ENCODE data around the gene TEDC1.

TEDC1 gene

DNA sequence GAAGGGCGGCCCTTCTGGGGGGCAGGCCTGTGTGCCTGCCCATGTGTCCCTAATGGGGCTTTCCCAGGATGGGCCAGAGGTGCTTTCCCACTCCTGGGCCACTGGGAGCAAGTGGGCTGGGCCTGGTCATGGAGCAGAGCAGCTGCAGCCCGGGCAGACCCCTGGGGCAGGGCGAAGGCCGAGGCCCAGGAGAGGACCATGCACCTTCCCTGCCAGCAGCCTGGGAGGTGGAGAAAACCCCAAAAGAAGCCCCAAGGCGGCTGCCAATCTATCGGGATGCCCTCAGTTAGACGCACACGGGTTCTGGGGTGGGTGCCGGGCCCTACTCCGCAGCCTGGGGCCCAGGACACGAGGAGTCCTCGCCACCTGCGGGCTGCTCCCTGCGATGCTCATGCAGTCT is 32.5 kb upstream of the TEDC1 start:
- no peak for DNase-seq

DNA sequence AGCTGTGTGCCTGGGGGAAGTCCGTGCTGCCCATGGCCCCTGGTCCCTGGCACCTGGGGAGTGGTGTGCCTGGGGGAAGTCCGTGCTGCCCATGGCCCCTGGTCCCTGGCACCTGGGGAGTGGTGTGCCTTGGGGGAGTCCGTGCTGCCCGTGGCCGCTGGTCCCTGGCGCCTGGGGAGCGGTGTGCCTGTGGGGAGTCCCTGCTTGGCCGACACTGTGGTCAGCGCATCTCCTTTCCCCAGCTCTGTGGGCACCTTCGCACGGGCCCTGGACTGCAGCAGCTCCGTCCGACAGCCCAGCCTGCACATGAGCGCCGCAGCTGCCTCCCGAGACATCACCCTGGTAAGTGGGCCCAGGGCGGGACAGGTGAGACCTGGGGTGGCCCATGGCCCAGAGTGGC is 30.9 kb upstream of the TEDC1 start:
- no peak for DNase-seq

DNA sequence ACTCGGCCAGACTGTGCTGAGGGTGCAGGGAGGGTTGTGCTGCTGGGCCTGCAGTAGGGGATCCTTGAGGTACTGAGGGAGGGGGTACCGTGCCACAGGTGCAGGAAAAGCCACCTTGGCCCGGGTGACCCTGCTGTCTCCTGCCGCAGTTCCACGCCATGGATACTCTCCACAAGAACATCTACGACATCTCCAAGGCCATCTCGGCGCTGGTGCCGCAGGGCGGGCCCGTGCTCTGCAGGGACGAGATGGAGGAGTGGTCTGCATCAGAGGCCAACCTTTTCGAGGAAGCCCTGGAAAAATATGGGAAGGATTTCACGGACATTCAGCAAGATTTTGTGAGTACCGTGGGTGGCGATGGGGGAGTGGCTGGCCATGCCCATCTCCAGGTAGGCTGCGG is 30.4 kb upstream of the TEDC1 start:
- DNase-seq, result no peak

DNA sequence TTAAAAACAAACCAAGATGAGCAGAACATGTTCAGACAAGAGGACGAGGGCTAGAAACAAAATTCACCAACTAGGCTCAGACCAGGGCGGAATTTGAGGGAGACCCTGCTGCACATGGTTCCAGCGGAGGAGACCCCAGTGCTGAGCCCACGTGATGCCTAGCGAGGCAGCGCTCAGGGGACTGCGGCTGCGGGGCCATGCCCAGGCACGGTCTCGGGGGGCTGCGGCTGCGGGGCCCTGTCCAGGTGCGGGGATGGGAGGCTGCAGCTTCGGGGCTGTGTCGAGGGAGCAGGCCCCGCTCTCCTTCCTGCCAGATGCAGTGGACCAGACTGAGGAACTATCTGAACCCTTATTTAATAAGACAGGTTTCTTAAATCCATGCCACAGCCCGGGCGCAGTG is 29.1 kb upstream of the TEDC1 start:
- DNase-seq, result no peak

DNA sequence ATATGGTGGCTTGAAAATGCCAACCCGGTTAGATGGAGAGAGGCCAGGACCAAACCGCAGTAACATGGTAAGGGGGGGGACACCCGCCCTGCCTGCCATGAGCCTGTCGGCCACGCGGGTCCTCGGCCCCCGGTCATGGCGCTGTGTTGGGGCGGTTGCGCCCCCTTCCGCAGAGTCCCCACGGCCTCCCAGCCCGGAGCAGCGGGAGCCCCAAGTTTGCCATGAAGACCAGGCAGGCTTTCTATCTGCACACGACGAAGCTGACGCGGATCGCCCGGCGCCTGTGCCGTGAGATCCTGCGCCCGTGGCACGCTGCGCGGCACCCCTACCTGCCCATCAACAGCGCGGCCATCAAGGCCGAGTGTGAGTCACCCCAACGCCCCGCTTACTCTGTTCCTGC is 26.5 kb upstream of the TEDC1 start:
- no peak for DNase-seq

DNA sequence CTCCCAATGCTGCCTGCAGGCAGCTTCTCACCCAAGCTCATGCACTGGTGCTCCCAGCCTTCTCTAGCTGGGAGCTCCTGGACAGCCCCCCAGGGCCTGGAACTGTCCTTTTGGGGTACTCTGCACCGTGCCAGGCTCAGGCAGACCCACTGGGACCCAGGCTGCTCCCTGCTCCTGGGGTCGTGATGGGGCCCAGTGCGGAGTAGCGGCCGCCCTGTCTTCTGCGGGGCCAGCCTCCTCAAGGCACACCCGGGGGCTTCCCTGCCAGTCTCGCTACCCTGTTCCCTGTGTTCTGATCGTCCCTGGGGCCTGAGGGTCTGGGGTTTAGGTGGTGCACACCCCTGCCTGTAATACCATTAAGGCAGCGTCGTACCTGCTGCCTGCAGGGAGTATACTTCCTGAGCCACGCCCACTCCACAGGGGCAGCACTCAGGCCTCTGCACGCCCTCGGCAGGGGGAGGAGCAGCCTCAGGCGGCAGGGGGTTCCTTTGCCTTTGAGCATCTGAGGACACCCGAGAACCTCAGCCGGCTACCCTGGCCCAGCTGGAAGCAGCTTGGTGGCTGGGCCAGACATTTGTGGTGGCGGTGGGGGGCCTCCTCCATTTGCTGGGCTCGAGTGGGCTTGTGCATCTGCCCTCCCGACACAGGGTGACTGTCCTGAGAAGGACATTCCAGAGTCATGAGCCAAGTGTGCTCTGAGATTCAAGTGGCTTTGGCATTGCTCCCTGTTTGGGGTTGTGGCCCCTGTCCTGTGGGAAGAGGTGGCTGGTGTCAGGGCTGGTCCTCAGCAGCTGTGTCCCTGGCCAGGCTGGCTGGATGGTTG is 25.6 kb upstream of the TEDC1 start:
- no peak for DNase-seq

DNA sequence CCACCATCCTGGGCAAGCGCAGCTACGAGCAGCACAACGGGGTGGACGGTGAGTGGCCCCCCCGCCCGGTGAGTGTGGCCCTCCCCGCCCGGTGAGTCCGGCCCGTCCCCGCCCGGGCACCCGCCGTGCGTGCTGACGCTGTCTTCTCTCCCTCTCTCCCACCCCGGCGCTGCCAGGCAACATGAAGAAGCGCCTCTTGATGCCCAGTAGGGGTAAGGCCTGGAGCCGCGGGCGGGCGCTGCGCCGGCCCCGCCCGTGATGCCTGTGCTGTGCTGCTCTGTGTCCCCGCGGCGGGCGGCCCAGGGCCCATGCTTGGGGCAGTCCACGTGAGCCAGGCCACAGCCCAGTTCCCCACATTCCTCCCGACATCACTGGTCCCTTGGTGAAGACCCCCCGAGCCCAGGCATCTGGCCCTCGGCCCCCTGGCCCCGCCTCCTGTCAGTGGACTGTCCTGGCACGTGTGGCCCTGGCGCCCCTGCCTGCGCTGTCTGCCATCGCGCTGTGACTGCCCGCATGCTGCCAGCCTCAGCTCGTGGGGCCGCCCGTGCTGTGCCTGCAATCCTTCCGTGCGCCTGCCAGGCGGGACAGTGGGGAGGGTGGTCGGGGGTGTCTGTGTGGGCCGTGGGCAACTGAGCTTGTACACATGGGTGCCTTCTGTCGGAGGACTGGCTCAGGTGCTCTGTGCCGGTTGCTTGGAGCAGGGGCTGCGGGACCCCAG is 24.4 kb upstream of the TEDC1 start:
- DNase-seq, result peak; percentile 56

DNA sequence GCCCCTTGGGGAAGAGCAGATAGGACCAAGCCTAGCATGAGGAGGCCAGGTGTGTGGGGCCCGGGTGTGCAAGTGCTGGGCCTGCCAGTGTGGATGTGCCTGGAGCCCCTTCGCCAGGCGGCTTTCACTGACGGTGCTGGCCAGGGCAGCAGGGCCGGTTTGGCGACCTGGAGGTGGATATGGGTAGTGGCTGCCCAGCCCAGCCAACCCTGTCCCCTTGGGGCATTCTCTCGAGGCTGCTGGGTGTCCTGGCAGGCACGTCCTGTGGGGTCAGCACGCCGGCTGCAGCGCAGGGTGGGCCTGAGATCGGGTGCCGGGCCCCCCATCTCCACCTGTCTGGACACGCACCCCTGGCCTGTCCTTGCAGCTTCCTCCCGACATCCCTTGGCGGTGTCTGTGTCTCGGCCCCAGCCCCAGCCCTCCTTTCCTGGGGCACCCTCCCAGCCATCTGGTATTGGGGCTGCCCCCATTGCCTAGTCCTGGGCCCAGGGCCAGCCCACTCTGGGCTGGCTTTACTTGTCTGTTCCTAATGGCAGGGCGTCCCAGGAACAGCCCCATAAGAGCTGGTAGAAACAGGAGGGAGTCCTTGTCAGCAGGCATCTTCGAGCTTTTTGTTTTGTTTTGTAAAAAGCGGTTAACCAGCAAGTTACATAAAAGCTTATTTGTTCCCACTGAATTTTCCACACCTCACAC is 23.7 kb upstream of the TEDC1 start:
- no peak for DNase-seq

DNA sequence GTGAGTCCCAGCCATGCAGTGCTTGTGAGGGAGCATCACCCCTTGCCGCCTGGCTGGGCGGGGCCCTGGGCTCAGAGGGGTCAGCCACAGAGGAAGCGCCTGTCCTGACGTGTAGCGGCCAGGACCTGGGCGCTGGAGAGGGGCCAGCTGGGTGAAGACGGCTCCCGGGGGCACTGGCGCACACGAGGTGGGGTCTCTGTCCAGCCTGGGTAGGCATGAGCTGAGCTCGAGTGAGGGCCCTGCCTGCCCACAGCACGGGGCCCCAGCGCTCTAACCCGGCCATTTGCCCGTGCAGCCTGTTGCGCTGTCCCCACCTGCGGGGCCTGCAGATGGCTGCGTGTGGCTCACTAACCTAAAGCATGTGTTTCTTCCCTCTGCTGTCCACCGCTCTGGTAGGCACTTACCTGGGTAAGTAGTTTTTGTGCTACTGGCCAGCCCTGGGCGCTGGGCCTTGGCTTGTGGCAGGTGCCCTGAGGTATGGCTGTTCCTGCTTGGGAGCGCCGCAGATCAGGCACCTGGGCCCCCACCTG is 23.0 kb upstream of the TEDC1 start:
- no peak for DNase-seq

DNA sequence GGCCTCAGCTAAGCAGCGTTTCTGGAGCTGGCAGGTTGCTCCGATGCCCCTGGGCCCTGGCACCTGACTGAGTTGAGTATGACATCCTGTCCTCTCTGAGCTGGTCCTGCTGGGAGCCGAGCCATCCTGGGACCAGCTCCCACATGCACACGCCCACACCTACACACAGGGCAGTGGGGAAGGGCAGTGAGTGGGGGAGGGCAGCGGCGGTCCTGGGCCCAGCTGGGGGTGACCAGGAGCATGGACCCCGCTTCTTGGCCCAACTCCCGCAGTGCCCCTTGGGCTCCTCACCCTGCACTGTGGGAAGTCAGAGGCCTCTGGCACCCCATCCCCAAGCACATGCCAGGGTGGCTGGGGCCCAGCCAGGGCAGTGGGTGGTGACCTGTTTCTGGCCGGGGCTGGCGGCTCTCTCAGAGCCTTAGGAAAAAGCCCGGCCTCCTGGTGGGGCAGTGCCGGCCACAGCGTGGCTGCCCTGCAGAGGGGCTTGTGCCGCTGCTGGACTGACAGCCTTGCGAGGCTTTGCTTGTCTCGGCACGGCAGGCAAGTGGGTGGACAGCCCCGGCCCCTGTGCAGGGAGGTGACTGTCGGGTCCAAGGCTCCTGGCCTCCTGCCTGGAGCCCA is 22.3 kb upstream of the TEDC1 start:
- no peak for DNase-seq

DNA sequence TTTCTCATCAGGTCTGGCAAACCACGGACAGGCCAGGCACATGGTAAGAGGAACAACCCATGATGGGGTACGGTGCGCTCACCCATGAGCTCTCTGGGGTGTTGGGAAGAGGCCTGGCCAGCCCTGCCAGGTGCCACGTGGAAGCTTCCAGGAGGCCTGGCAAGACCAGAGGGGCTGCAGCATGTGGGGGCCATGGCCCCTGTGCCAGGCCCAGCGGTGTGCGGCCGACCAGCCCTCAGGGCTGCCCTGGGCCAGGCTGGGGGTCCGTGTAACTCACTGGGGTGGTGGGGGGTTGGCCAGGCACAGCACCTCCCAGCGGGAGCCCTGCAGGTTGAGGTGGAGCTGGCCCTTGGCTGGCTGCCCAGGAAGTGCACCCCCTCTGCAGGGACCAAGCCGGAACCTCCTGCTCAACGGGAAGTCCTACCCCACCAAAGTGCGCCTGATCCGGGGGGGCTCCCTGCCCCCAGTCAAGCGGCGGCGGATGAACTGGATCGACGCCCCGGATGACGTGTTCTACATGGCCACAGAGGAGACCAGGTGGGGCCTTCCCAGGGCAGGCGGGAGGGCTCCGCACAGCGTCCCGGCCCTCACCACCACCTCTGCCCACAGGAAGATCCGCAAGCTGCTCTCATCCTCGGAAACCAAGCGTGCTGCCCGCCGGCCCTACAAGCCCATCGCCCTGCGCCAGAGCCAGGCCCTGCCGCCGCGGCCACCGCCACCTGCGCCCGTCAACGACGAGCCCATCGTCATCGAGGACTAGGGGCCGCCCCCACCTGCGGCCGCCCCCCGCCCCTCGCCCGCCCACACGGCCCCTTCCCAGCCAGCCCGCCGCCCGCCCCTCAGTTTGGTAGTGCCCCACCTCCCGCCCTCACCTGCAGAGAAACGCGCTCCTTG is 21.3 kb upstream of the TEDC1 start:
- no peak for DNase-seq

DNA sequence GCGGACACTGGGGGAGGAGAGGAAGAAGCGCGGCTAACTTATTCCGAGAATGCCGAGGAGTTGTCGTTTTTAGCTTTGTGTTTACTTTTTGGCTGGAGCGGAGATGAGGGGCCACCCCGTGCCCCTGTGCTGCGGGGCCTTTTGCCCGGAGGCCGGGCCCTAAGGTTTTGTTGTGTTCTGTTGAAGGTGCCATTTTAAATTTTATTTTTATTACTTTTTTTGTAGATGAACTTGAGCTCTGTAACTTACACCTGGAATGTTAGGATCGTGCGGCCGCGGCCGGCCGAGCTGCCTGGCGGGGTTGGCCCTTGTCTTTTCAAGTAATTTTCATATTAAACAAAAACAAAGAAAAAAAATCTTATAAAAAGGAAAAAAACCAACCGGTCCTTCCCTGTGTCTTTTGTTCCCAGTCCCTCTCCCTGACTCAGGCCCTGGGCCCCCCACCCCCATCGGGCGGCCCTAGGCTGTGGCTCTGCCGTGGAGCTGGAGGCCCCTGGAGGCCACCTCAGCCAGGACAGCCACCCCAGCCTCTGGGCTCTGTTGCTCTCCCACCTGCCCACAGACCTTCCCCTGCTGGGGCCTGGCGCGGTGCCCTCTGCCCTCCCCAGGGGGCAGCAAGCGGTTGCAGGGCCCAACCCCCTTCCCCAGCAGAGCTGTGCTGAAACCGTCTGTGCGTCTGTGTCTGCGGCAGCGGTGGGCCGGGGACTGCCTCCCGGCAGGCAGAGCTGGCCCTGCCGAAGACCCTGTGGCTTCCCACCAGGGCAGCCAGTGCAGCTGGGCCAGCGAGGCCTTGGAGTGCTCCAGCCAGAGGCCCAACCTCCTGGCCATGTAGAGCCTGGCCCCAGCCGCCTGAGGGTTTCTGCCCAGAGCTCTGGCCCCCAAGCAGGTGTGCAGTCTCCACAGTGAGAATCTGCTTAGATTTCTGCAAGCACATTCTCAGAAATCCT is 20.4 kb upstream of the TEDC1 start:
- DNase-seq, result peak; percentile 75

DNA sequence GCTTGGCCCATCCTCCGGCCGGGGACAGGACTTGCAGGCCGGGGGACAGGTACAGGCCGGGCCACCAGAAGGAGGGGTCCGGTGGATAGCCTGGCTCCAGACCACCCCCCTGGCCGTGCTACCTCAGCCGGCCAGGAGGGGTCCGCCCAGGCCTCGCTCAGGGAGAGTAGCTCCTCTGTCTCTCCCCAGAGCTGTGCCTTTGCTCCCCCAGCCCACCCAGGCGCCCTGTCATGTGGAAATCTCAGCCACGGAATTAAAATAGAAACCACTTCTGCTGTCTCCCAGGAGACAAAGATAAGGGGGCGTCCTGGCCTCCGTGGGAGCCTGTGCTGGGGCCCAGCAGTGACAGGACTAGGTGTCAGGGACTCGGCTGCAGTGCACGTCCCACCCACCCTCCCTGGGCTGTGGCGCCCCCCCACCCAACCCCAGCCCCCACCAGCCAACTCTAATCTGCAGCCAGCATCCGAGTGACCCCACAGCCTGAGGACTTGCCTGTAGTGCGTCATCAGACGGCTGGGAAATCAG is 19.7 kb upstream of the TEDC1 start:
- no peak for DNase-seq

DNA sequence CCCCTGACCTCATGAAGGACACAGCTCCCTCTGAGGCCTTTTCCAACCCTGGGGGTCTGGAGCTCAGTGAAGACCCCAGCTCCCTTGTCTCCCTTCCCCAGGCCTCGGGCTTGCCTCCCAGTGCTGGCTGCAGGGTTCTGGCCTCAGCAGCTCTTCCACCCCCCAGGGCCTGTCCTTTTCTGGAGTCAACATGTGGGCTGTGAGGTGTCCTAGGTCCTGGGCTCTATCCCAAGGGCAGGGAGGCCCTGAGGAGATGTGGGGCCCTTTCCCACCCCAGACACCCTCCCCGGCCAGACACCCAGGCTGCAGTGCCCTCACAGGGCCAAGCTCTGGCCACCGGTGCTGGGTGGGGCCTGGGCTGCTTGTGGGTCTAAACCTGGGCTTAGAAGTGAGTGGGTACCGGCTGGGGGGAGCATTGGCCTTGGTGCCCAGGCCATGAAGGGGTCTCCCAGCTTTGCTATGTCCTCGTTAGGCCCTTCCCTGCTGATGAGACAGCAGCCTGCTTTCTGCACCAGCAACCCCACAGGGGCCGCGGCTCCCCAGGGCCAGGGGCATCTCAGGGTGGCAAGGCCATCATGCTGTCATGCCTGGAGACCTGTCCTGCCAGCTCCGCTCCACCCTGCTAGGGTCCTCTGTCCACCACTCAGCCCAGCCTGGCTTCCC is 19.1 kb upstream of the TEDC1 start:
- DNase-seq, result no peak

DNA sequence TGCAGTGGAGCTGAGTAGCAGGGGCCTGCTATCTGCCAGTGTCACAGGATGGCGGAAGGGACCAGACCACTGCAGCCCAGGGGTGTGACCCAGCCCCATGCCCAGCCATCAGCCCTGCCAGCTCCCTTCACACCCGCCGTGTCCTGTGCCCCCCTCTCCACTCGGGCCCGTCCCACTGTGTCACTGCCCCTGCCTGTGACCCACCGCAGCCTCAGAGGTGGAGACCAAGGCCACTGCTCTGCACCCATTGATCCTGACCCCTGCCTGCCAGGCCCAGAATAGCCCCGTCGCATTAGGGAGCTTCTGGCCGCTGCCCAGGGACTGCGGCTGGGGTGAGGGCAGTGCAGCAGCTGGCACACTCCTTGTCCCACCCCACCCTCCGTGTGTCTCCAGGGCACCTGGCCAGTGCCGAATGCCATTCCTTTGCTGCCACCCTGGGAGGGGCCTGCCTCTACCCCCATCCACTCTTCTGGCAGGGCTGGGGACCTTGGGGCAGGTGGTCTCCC is 18.5 kb upstream of the TEDC1 start:
- DNase-seq, result no peak

DNA sequence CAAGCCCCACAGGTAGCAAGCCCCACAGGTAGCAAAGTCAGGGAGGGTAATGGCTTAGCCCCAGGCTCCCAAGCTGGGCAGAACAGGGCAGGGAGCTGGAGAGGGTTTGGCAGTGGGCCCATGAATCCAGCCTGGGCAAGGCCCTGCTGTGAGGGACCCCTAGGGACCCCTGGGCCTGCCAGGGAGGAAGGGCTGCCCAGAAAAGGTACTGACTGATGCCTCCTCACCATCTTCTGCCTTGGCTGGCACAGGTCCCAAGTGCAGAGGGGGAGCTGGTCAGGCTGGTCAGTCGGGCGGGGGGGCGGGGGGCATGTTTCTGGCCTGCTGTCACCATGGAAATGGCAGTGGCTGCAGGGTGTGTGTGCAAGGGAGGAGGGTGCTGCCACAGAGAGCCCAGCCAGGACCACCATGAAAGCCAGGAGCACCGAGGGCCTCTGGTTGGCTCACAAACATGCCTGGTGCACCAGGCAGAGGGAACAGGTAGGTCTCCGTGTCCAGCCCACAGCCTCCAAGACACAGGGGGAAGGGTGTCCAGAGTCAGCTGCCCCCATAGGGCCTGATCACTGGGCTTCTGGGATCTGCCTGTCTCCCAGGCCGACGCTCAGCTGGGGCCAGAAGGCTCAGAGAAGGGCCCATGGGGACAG is 17.9 kb upstream of the TEDC1 start:
- no peak for DNase-seq

DNA sequence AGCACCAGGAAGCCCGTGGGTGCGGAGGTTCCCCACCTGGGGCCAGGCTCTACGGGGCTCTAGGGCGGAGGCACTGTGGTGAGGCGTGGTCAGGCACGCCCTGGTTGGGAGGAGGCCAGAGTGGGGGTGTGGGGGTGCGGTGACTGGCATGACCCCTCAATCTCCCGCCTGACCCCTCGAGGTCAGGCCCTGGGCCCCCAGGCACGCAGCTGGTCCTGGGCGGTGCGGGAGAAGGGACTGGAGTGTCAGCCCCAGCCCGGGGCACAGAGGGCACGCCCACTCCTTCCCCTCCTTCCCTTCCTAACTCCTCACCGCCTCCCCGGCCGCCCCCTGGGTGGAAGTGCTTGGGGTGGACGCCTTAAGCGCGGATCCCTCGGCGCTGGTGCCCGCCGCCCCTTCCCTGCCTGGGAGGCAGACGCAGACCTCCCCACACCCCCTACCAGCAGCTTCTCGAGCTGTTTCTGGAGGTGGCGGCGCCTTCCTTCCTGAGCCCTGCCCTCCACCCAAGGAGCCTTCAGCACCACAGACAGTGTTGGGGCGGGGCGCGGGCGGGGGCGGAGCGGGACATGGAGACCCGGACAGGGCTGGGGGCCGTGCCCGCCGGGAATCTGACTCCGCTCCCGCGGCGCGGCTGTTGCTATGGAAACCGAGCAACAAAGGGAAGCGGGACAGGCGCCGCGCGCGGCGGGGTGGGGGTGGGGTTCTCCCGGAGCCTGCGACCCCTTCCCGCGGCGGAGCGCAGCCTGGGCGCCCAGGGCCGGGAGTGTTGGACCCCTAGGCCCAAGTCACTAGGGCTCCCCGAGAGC is 17.2 kb upstream of the TEDC1 start:
- DNase-seq, result peak; percentile 68

DNA sequence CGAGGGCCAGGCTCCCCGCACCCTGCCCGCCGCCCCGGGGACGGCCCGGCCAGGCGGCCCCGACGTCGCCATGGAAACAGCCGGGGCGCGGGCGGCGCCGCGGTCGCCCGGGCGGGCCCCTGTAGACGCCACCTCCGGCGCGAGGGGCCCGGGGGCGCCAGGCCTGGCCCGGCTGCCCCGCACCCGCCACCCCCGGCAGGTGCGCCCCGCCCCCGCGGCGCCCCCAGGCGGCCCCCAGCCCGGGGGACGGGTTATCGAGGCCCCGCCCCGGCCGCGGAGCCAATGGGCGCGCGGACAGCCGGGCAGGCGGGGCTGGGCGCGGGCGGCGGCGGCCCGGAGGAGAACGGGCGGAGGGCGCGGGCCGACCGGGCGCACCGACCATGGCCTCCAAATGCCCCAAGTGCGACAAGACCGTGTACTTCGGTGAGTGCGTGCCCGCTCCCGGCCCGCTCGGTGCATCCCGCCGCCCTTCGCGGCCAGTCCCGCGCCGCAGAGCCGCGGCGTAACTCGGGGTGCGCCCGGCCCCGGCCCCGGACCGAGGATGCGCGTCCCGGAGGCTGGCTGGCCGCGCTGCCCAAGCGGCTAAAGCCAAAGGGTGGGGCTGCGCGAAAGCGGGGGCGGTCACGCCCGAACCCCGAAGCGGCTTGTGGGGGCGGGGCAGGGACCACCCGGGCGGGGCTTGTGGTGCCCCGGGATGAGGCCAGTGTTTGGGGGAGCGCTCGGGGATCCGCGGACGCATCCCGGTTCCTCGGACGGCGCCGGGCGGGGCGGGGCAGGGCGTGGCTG is 16.4 kb upstream of the TEDC1 start, which contains the start of gene CRIP2:
Gene CRIP2 (plus strand): TSS at position 339 of the 786 bp plus-strand sequence. CDS start 42 bp downstream, at position 381.
- no peak for DNase-seq

Data from NCI-H1417 treated with DMSO at 0.1 percent for 48 hours (cell line).